GM10266 (cell line): ENCODE results near the gene LPAR2.

ENCODE experiments used
- DNase-seq: peaks from one replicate; pipeline ENCODE4 v3.0.0; 2012; ENCODE audit errors: extremely low spot score
- TF ChIP-seq, protein P1 (sequence below): IDR thresholded peaks from 2 replicates; pipeline ENCODE4 v1.5.1; 2012; ENCODE audit warnings: mild to moderate bottlenecking, low read depth; ENCODE audit not compliant: control insufficient read depth, insufficient read depth; ENCODE audit errors: missing control alignments

LPAR2 gene

DNA sequence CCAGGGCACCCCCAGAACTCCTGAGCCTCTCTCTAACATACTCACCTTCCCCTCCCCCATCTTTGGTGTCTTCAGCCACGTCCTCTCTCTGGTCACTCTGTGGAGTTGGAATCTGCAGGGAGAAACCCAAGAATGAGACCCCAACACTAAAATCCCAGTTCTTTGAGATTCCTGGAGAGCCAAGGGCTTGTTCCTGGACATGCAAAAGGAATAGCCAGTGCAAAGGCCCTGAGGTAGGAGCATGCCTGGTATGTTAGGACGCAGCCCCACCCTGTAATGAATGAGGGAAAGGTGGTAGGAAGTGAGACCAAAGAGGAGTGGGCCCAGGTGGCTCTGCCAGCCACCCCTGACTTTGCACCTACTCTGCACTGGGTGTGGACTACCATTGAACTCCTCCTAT lies 2.4 kb upstream of the LPAR2 start:
- DNase-seq, result no peak
- TF ChIP-seq, protein P1, sequence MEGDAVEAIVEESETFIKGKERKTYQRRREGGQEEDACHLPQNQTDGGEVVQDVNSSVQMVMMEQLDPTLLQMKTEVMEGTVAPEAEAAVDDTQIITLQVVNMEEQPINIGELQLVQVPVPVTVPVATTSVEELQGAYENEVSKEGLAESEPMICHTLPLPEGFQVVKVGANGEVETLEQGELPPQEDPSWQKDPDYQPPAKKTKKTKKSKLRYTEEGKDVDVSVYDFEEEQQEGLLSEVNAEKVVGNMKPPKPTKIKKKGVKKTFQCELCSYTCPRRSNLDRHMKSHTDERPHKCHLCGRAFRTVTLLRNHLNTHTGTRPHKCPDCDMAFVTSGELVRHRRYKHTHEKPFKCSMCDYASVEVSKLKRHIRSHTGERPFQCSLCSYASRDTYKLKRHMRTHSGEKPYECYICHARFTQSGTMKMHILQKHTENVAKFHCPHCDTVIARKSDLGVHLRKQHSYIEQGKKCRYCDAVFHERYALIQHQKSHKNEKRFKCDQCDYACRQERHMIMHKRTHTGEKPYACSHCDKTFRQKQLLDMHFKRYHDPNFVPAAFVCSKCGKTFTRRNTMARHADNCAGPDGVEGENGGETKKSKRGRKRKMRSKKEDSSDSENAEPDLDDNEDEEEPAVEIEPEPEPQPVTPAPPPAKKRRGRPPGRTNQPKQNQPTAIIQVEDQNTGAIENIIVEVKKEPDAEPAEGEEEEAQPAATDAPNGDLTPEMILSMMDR, result no peak

DNA sequence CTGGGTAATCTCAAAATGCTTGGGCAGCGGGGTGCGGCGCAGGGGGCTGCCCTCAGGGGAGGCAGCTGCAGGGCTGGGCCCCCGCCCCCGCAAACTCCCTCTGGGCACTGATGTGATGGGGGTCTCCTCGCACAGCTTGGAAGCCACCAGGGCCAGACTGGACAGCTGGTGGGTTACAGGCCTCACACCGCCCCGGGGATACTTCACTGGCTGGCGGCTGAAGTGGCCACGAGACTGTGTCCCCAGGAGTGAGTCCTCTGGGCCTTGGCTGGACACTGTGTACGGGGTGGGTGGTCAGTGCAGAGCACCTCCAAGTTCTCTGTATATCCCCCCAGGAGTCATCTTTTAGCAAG lies 2.0 kb upstream of the LPAR2 start:
- TF ChIP-seq, protein P1, result no peak
- no peak for DNase-seq

DNA sequence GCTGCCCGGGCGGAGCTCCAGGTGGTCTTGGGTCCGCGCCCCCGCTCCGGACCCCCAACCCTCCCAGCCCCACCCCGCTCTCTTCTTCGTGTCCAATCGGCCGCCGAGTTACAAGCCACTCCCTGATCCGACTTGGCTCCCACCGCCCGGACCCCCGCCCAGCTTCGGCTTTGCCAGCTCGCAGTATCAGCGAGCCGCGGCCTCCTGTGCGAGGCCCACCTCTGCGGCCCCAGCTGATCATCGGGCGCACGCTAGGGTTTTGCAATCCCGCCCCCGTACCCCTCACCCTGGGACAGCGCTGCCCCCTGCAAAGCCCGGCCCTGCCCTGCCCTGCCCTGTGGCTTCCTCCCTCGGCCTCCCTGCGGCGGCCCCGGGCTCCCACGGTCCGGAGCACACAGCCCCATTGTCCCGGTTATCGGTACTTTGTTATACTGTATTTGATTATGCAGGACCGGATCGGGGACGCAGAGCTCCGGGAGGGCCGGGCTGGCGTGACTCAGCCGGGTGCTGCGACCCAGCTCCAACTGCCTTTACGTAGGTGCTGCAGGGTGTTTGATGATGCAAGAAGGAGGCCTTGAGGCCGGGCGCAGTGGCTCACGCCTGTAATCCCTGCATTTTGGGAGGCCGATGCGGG lies 598 bp upstream of the LPAR2 start:
- no peak for DNase-seq

DNA sequence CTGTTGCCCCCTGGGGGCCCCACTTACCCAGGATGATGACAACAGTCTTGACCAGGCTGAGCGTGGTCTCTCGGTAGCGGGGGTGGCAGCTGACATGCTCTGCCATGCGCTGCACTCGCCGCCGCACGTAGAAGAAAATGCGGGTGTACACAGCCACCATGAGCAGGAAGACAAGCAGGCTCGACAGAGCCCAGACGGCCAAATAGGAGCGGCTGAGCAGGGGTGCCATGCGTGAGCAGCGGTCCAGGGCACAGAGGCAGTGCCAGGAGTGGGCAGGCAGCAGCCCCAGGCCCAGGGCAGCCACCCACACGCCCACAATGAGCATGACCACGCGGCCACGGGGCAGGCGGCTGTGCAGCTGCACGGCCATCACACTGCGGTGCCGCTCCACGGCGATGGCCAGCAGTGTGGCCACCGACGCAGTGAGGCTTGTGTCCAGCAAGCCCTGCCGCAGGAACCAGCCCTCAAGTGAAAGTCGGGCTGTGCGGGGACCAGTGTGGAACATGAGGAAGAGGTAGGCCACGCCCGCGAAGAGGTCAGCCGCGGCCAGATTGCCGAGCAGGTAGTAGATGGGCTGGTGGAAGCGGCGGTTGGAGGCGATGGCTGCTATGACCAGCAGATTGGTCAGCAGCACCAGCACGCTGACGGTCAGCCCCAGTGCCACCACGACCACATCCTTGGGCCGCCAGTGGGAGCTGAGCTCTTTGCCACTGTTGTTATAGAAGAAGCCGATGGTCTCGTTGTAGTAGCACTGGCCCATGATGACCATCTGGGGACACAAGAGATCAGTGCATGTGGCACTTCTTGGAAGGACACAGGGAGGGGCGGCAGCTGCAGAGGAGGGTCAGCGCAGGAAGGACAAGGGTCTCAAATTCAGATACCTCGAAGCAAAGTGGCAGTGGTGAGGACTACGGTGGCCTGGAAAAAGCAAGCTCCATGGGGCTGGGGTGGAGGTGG lies 1.2 kb downstream of the LPAR2 start:
- no peak for DNase-seq
- TF ChIP-seq, protein P1, result no peak

More for the DNA sequence above, 598 bp upstream of the LPAR2 start:
- TF ChIP-seq, protein P1, result no peak

DNA sequence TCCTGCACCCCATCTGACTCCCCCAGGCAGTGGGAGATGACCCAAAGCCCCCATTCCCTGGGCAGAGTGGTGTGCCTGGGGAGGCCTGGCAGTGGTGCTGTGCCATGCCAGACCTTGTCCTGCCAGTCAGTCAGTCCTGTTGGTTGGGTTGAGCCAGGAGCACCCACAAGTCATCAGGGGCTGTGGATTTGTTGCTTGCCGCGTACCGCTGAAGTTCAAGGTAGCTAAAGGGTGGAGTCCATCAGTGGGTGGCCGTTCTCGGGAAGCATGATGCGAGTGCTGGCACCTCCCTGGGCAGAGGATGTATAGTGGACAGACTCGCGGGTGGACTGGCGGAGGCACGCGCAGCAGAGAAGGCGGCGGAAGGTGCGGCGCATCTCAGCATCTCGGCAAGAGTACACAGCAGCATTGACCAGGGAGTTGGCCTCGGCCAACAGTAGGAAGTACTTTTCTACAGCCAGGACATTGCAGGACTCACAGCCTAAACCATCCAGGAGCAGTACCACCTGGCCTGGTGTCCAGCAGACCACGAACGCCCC lies 3.9 kb downstream of the LPAR2 start:
- TF ChIP-seq, protein P1, result no peak
- no peak for DNase-seq

DNA sequence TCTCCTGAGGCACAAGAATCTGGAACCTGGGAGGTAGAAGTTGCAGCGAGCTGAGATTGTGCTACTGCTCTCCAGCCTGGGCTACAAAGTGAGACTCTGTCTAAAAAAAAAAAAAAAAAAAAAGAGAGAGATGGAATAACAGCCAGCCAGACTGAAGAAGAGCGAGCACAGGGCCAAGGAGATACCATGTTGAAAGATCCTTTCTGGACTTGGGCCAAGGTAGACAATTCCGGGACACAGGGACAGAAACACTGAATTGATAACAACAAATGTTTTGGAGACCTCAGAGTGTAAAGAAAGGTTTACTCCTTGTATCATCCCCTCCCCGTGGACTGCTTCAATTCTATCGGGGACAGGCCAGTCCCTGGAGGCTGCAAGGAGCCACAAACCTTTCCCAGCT lies 4.6 kb downstream of the LPAR2 start:
- TF ChIP-seq, protein P1, result no peak
- DNase-seq, result no peak

DNA sequence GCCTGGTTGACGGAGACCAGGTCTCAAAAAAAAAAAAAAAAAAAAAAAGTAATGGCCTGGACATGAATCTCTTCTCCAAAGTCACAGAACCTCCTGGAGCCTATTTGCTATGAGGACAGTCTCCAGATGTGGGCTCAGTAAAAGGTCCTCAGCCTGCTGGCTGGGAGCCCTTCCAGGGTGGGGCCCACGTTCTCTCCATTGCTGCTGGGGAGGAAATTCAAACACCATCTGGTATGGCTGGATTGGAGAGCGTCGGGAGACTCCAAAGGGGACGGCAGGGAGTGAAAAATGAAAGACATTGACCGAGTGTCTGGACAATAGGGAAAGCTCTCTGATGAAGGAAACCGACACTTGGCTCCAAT lies 8.2 kb downstream of the LPAR2 start:
- no peak for DNase-seq
- TF ChIP-seq, protein P1, result no peak
